Spleen (tissue), 7 donors: ENCODE data around the gene ZIC3.

ENCODE experiments used
- CTCF ChIP-seq, 11 experiments: fragments of 200-600 bp in 7 of 11; fragments of 450-650 bp in 4 of 11; sonication (generic) in 4 of 11; IDR thresholded peaks in 8 of 11; conservative IDR thresholded peaks in 3 of 11; 1 replicate in 7 of 11; 2 replicates in 4 of 11; pipeline versions ENCODE4 v1.4.0 to v1.8.0; 2016 to 2021; ENCODE audit warnings: antibody characterized with exemption in 11 of 11, inconsistent platforms in 4 of 11, mild to moderate bottlenecking in 1 of 11
- POLR2A ChIP-seq, 3 donors: fragments of 450-650 bp; IDR thresholded peaks; one replicate each; pipeline ENCODE4 v1.5.1; 2017; ENCODE audit warnings: antibody characterized with exemption in 3 of 3, mild to moderate bottlenecking in 1 of 3
- POLR2AphosphoS5 ChIP-seq, 3 donors: sonication (generic); formaldehyde crosslinking; IDR thresholded peaks; one replicate each; pipeline ENCODE4 v1.5.1; 2017; ENCODE audit warnings: antibody characterized with exemption in 3 of 3
- donor health status: DM: no; HTN: no; CAD: no; lungs with moderate emphysema.
- donor health status: DM: no; HTN: no; CAD: no.
- donor health status: DM: no; HTN: no; CAD: no.

GRCh38 chrX:137549073-137549472 is 16.9 kb upstream of the ZIC3 start:
- TF ChIP-seq POLR2AphosphoS5 (IDR thresholded peaks at IDR 0.05) (no peak), CTCF (IDR thresholded peaks at IDR 0.05 in 8 of 11, conservative IDR thresholded peaks at IDR 0.05 in 3 of 11) (no peak), POLR2A (IDR thresholded peaks at IDR 0.05) (no peak)
